ENCODE data around the gene FIBIN. TPM values are rescaled to one million over a fixed set of nuclear protein-coding genes. Genes with fewer than 3 reads are reported as not detected.
A peak's percentile ranks its signal among the peaks of the same experiment; 100 is the strongest.

The FIBIN gene
- total and polyA plus RNA-seq, 2 experiments from 2014 or later = 1.8 to 2.2 TPM

- no peak overlapping the region for H3K4me3 ChIP-seq
- no peak overlapping the region for H3K27ac ChIP-seq
- no peaks in the 10 kb centered on the region for H3K27me3 ChIP-seq
- DNase-seq (ENCODE audit: low read depth in 1 of 2, low spot score in 1 of 2) = no peak
- H3K9me3 ChIP-seq (ENCODE audit: low read depth) = no peaks in the 10 kb centered on the region
- no peaks in the 10 kb centered on the region for H3K4me1 ChIP-seq (ENCODE audit: low read depth)
- H3K36me3 ChIP-seq = no peaks in the 10 kb centered on the region
- TF ChIP-seq CTCF (IDR thresholded peaks at IDR 0.05; ENCODE audit: low read depth, low read length) = no peak
Measured at GRCh38 chr11:26985470-26985869, 8.4 kb upstream of the FIBIN start.

- Histone ChIP-seq H3K27ac (no peak overlapping the region), H3K36me3 (no peaks in the 10 kb centered on the region), H3K4me1 (ENCODE audit: low read depth) (no peaks in the 10 kb centered on the region), H3K4me3 (no peak overlapping the region), H3K27me3 (no peaks in the 10 kb centered on the region), H3K9me3 (ENCODE audit: low read depth) (no peaks in the 10 kb centered on the region)
- TF ChIP-seq CTCF (IDR thresholded peaks at IDR 0.05; ENCODE audit: low read depth, low read length) = no peak
- peak in 1 of 2 donors; percentile 21 for DNase-seq (ENCODE audit: low read depth in 1 of 2, low spot score in 1 of 2)
Measured at GRCh38 chr11:26985943-26986342, 8.0 kb upstream of the FIBIN start.

GRCh38 chr11:26987272-26987671 lies 6.6 kb upstream of the FIBIN start:
- no peaks in the 10 kb centered on the region for H3K9me3 ChIP-seq (ENCODE audit: low read depth)
- no peaks in the 10 kb centered on the region for H3K27me3 ChIP-seq
- H3K36me3 ChIP-seq = no peaks in the 10 kb centered on the region
- no peak overlapping the region for H3K4me3 ChIP-seq
- H3K4me1 ChIP-seq (ENCODE audit: low read depth) = no peaks in the 10 kb centered on the region
- H3K27ac ChIP-seq = no peak overlapping the region
- no peak for TF ChIP-seq CTCF (IDR thresholded peaks at IDR 0.05; ENCODE audit: low read depth, low read length)
- DNase-seq (ENCODE audit: low read depth in 1 of 2, low spot score in 1 of 2) = peak in 1 of 2 donors; percentile 21

- Histone ChIP-seq H3K4me3 (no peak overlapping the region), H3K27me3 (no peaks in the 10 kb centered on the region), H3K9me3 (ENCODE audit: low read depth) (no peaks in the 10 kb centered on the region), H3K4me1 (ENCODE audit: low read depth) (no peaks in the 10 kb centered on the region), H3K36me3 (no peaks in the 10 kb centered on the region), H3K27ac (no peak overlapping the region)
- no peak for DNase-seq (ENCODE audit: low read depth in 1 of 2, low spot score in 1 of 2)
- TF ChIP-seq CTCF (IDR thresholded peaks at IDR 0.05; ENCODE audit: low read depth, low read length) = no peak
Measured at GRCh38 chr11:26987731-26988130, 6.2 kb upstream of the FIBIN start.

GRCh38 chr11:26992031-26992541 lies 1.8 kb upstream of the FIBIN start:
- no peak overlapping the region for H3K27ac ChIP-seq
- DNase-seq (ENCODE audit: low read depth in 1 of 2, low spot score in 1 of 2) = peak in 1 of 2 donors; percentile 93
- TF ChIP-seq CTCF (IDR thresholded peaks at IDR 0.05; ENCODE audit: low read depth, low read length) = no peak

More at GRCh38 chr11:26992031-26992541, 1.8 kb upstream of the FIBIN start:
- no peaks in the 10 kb centered on the region for H3K4me1 ChIP-seq (ENCODE audit: low read depth)
- no peaks in the 10 kb centered on the region for H3K36me3 ChIP-seq
- H3K4me3 ChIP-seq = no peak overlapping the region
- no peaks in the 10 kb centered on the region for H3K27me3 ChIP-seq
- H3K9me3 ChIP-seq (ENCODE audit: low read depth) = no peaks in the 10 kb centered on the region

Data from cardiac muscle cell (in vitro differentiated cells and primary cell).